Fibroblast of peridontal ligament (primary cell): ENCODE data around the gene ING2.
"Not testable (repeated sequence)": the region's sequence is repeated elsewhere in the genome, so short reads cannot be mapped to it uniquely, and the experiment has no call there.

Experiments
- DNase-seq: peaks from one replicate; pipeline ENCODE4 v3.0.0-alpha.2; 2010; ENCODE audit errors: extremely low read depth

ING2 gene, protein sequence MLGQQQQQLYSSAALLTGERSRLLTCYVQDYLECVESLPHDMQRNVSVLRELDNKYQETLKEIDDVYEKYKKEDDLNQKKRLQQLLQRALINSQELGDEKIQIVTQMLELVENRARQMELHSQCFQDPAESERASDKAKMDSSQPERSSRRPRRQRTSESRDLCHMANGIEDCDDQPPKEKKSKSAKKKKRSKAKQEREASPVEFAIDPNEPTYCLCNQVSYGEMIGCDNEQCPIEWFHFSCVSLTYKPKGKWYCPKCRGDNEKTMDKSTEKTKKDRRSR

DNA sequence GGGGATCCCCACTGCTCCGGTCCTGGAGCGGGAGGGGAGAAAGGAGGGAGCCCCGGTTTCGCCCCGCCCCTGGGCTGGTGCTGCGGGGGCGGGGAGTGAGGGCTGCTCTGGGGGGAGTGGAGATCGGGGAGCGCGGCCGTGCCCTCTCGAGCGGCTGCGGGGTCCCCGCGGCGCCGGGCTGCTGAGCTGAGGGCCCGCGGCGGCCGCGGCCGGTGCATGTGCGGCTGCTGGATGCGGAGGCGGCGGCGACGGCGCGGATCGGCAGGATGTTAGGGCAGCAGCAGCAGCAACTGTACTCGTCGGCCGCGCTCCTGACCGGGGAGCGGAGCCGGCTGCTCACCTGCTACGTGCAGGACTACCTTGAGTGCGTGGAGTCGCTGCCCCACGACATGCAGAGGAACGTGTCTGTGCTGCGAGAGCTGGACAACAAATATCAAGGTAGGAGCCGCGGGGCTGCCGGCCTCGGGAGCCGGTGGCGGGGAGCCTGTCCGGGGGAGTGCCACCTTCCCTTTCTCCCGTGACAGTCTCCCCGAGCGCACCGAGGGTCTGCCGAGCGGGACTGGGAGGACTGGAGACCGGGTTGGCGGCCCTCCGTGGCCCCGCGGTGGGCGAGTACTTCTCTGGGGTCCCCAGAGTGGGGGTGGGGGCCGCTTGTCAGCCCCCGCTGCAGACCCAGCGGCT, at the start of gene ING2:
Gene ING2 (plus strand): TSS at position 129 of the 681 bp plus-strand sequence. CDS start 138 bp downstream, at position 267.
- no peak for DNase-seq

DNA sequence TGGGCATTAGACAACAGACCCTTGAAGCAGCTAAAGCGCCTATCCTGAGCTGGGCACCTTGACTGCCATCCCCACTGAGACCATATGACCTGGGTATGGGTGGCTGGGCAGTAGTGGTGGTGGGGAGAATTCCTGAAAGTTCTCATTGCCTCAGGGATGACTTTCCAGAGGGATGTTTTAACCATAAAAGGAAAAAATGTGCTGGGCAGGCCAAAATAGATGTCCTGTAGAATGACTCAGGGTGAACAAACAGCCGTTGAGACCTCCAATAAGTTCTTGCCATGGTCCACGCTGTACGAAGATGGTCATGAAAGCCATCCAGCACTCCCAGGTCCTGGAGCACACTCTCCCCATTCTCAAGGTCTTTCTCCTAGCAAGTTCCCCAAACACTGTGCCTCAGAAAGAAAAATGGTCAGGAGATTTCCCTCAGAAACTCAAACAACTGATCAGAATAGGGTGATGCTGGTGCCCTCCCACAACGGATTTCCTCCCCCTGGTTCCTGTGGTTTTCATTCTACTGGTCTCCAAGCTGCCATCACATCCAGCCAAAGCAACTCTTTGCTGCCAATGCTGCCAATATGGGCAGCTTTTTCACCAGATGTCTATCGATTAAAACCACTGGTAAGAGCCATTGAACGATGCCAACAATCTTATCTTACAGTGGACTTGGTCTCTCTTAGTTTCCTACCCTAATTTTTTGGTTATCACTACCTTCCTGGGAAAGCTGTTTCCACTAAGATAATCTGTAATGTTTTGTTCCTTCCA, 49.2 kb upstream of the ING2 start:
- DNase-seq, result peak; percentile 15

DNA sequence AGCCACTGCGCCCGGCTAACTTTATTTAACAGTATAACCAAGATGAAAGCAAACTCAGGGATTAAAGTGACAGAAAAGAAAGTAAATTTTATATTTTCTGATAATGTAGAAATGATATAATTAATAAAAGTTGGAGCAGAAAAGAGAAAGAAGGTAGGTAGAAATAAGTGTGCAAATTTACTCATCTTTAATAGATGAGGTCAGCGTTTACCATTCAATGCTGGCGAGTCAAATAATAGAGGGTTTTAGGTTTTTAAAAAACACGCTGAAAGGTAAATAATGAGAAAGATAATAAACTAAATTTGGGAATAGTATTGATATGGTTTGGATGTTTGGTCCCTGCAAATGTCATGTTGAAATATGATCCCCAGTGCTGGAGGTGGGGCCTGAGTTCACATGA, 46.9 kb upstream of the ING2 start:
- DNase-seq, result no peak

DNA sequence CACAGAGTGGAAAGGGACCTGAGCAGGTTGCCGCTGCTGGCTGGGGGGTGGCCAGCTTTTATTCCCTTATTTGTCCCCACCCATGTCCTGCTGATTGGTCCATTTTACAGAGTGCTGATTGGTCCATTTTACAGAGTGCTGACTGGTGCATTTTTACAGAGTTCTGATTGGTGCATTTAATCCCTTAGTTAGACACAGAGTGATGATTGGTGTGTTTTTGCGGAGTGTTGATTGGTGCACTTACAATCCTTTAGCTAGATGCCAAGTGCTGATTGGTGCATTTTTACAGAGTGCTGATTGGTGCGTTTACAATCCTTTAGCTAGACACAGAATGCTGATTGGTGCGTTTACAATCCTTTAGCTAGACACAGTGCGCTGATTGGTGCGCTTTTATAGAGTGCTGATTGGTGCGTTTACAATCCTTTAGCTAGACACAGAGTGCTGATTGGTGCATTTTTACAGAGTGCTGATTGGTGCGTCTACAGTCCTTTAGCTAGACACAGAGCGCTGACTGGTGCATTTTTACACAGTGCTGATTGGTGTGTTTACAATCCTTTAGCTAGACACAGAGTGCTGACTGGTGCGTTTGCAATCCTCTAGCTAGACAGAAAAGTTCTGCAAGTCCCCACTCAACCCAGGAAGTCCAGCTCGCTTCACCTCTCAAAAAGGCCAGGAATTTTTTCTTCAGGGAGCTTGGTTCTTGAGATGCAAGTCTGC, 40.8 kb upstream of the ING2 start:
- not testable (repeated sequence) for DNase-seq

DNA sequence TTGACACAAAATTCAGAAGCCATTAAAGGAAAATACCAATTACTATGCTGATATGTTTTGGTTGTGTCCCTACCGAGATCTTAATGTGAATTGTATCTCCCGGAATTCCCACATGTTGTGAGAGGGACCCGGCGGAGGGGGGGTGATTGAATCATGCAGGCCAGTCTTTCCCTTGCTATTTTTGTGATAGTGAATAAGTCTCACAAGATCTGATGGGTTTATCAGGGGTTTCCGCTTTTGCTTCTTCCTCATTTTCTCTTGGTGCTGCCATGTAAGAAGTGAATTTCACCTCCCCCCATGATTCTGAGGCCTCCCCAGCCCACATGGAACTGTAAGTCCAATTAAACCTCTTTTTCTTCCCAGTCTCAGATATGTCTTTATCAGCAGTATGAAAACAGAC, 39.0 kb upstream of the ING2 start:
- not testable (repeated sequence) for DNase-seq

DNA sequence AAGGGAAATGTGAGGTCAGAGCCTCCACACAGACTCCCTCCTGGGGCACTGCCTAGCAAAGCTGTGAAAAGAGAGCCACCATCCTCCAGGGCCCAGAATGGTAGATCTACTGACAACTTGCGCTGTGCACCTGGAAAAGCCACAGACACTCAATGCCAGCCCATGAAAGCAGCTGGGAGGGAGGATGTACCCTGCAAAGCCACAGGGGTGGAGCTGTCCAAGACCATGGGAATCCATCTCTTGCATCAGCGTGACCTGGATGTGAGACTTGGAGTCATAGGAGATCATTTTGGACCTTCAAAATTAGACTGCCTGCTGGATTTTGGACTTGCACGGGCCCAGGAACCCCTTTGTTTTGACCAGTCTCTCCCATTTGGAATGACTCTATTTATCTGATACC, 37.6 kb upstream of the ING2 start:
- DNase-seq, result no peak

DNA sequence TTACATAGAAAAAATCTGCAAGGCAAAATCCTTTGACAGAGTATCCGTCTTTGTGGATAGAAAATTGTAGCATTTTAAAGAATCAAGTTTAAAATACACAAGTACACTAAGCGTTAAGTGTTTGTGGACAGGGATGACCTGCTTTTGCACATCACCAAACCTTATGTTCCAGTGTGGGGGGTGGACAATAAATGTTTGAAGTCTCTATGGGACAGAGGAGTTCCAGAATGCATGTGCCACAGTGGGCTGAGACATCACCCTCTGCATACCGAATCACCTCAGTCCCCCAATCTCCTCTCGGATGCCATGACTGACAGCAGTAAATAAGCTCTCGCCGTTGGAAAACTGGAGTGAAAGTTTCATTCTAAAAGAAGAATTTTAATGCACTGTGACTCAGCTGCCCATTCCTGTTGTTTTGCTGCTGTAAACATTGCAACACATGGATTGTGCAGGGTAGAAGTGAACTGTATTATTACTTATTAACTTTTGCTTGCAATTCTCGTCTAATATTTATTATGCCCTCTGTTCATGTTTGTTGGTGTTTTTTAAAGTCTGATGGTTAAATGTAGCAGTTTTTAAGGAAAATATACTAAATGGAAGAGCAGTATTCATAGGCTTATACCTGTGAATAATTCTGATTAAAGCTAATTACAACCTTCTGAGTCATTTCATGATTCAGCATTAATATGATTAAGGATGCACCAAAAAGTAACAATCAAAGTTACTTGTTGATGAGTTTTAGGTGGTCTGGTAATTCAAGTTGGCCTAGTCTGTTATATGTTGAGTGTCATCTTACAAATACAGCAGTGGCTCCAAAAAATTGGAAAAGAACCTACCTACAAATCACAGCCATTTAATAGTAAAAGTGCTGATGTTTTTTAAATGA, 36.4 kb upstream of the ING2 start:
- DNase-seq, result no peak

DNA sequence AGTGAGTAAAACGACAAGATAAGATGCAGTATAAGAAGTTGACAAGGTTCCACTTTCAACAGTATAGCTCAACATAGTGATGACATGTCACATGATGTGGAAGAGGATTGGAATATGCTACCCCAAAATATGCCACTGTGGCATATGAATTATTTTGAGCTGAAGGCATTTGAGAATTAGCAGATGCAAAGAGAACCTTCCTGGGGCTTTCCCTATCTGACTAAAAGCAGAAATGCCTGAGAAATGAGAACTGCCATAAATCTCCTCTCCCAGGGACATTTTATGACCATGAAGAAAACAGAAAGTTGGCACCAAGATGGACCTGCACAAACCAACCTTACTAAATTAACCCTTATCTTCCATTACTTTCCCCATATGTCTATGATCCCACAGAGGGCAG, 35.6 kb upstream of the ING2 start:
- no peak for DNase-seq

DNA sequence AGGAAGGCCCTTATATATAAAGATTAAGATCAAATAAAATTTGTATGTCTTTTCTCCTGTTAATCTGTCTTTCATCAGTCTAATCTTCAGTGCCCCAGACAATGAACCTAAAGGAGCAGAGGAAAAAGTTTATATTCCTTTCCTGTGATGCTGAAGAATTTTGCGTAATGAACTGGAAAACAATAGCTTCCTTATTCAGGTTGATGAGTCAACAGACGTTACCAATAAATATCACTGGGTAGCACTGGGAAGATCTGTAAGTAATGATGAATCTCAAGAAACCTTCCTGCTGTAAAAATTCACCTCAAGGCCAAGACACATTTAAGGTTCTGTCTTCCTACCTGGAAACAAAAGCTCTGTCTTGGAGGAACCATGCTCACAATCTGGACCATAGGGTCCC, 34.9 kb upstream of the ING2 start:
- DNase-seq, result no peak

DNA sequence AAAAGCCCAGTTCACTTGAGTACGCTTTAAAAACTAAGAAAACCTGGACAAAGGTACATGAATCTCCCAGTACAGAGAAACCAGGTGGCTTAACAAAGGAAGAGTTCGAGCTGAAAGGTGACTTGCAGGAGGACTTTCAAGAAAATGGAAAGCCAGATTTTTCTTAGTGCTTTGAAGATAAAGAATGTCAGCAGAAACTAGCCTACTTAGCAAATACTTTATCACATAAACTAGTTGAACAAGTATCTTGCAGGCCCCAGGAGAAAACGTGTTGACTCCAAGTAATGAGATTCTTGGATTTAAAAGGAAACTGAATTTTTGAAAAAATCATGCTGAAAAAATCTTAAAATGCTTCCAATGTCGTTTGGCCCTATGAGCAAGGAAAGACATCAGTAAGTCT, 34.0 kb upstream of the ING2 start:
- DNase-seq, result no peak

DNA sequence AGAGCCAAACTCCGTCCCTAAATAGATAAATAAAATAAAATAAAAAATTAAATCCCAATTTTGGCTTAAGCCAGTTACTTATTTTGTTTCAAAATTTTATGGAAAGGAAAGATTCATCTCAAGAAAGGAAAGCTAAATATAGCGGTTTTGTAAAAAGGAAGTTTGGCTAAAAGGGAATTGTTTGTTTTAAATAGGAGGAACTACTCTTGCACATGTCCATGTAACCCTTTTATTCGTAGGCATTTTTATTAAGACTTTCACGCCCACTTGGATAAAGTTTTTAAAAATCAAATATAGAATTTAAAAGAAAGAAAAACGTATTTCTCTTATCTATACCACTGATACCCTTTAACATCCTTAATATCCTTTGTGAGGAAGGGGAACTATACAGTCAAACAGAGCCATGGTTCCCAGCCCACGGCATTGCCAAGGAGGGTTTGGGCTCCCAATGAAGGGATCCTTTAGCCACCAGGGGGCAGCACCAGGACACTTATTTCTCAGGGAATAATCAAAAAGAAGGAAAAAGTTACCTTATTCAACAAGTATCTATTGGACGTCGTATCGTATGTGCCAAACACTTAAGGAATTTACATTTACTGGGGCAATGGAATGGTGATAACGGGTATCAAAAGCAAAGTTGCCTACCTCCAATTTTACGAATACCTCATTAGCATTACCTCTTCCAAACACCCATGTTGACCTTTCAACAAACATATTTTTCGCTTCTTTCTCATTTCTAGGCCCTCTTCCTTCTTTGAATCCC, 32.7 kb upstream of the ING2 start:
- DNase-seq, result peak; percentile 82

DNA sequence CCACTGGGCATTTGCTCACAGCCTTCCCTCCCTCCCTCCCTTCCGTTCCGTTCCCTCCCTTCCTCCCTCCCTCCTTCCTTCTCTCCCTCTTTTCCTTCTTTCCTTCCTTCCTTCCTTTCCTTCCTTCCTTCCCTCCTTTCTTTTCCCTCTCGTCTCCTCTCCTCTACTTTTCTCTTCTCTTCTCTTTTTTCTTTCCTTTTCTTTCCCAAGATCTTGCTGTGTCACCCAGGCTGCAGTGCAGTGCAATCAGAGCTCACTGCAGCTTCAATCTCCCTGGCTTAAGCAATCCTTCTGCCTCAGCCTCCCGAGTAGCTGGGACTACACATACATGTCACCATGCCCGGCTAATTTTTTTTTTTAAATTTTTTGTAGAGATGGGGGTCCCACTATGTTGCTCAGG, 26.7 kb upstream of the ING2 start:
- DNase-seq, result no peak

DNA sequence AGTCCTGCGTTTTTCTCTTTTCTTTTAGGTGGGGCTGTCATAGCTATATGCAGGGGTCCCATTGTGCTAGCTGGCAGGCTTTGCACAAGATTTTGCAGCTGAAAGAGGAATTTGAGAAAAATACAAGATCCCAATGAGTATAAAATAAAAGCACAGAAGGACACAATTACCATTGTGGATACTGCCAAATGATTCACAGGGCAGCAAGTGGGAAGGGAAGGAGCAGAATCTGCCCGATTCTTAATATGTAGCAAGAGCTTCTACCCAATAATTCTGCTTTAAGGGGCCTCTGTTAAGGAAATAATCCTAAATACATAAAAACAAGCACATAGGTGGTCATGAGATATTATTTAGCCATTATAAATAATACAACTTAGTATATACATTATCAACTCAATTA, 25.9 kb upstream of the ING2 start:
- peak; percentile 64 for DNase-seq

DNA sequence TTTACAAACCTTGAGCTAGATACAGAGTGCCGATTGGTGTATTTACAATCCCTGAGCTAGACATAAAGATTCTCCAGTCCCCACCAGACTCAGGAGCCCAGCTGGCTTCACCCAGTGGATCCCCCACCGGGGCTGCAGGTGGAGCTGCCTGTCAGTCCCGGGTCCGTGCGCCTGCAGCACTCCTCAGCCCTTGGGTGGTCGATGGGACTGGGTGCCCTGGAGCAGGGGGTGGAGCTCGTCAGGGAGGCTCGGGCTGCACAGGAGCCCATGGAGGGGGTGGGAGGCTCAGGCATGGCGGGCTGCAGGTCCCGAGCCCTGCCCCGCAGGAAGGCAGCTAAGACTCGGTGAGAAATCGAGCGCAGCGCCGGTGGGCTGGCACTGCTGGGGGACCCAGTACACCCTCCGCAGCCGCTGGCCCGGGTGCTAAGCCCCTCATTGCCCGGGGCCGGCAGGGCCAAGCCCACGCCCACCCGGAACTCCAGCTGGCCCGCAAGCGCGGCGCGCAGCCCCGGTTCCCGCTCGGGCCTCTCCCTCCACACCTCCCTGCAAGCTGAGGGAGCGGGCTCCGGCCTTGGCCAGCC, 22.3 kb upstream of the ING2 start:
- DNase-seq, result not testable (repeated sequence)

DNA sequence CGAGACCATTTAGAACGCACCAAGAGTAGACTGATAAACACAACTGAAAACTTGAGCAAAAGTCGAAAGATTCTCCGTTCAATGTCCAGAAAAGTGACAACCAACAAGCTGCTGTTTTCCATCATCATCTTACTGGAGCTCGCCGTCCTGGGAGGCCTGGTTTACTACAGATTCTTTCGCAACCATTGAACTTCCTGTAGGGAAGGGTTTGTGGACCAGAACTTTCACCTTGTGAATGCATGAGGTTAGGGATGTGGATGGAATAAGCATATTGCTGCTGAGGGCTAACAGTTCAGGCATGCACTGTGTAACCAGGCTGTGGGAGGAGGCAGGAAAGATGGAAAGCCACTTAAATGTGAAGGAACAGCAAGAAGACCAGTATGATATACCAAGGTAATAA, 20.9 kb upstream of the ING2 start:
- DNase-seq, result no peak

DNA sequence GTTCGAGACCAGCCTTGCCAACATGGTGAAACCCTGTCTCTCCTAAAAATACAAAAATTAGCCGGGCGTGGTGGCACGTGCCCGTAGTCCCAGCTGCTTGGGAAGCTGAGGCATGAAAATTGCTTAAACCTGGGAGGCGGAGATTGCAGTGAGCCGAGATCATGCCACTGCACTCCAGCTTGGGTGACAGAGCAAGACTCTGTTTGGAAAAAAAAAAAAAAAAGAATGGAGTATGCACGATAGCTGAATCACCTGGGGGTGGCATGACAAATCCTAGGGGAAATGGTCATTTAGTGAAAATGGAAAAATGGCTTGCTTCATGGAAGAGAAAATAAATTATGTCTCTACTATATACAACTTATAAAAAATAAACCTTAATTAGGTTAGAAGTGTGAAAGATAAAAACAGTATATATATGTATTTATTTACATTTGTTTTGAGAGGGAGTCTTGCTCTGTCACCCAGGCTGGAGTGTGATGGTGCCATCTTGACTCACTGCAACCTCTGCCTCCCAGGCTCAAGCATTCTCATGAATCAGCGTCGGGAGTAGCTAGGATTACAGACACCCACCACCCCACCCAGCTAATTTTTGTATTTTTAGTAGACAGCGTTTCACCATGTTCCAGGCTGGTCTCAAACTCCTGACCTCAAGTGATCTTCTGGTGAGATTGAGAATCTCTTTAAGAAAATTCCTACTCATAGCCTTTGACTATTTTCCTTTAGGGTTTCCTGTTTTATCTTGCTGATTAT, 19.3 kb upstream of the ING2 start:
- DNase-seq, result no peak

DNA sequence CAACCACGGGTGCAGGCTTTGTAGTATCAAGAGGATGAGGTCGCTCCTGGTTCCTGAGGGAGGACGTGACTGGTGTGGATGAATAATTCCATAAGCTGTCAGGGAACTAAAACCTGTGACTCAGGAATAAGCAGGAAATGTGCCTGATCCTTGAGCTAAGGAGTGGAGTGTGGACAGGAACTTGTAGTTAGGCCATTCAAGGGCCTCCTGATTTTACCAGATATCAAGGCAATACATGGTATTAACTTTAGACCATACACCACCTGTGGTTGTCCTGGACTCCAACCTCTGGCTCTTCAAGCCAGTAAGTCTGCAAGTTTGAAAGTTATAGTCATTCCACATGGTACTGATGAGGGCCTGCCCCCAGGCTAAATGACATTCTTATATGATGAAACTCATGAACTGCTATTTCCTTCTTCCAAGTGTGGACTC, 12.1 kb upstream of the ING2 start:
- peak; percentile 51 for DNase-seq

DNA sequence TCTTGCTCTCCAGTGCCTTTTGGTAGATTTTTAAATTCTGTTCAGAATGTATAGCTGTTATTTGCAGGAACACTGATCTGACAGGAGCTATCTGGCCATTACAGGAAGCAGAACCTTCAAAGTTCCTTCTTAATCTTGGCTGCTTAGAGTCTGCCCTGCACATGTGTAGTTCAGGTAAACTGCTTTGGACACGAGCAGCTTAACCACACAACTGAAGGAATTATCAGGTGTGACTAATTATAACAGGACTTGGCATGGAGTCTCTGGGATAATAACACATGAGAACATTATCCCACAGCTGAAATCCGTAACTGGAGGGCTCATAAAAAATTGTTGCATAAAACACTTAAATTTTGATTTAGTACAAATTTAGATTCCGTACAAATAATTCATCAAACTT, 11.6 kb upstream of the ING2 start:
- no peak for DNase-seq

DNA sequence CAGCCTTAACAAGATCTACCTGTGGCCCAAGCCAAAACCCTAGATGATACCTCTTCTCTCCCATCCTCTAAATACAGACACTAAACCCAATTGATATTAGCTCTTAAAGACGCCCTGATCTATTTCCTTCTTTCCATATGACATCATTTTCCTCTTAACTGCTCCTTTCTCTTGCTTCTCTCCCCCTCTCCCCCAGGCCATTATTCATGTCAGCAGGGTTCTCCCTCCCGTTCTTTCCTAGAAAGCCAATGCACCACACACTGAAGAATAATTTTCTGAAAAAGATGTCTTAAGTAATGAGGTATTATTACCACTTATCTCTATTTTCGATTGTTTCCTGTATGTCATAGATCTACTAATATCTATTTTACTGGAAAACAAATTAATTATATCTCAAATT, 9.7 kb upstream of the ING2 start:
- DNase-seq, result no peak
